ENCODE data around the gene NUP205.

GRCh38 chr7:135681762-135682161, 124.0 kb downstream of the NUP205 start:
- TF ChIP-seq CTCF (IDR thresholded peaks at IDR 0.05; ENCODE audit: poor library complexity) (no peak), EZH2phosphoT487 (IDR thresholded peaks at IDR 0.05; ENCODE audit: low read depth, severe bottlenecking, unreplicated experiment) (no peak)

Measured in hepatocyte (in vitro differentiated cells).